ENCODE measurements around the gene SLAMF1.

Gene SLAMF1

GRCh38 chr1:160625321-160625720 is 21.5 kb downstream of the SLAMF1 start:
- in situ Hi-C loops (cut with MboI; ENCODE audit: low sequenced_read_pairs, unreplicated experiment): no loop called here
- TF ChIP-seq CTCF (IDR thresholded peaks at IDR 0.05; ENCODE audit: borderline replicate concordance, control extremely low read depth, extremely low read depth, insufficient read depth, missing control alignments): no peak
- DNase-seq (ENCODE audit: low spot score): no peak

GRCh38 chr1:160624464-160624863 is 22.4 kb downstream of the SLAMF1 start:
- no peak for DNase-seq (ENCODE audit: low spot score)
- no peak for TF ChIP-seq CTCF (IDR thresholded peaks at IDR 0.05; ENCODE audit: borderline replicate concordance, control extremely low read depth, extremely low read depth, insufficient read depth, missing control alignments)
- in situ Hi-C loops (cut with MboI; ENCODE audit: low sequenced_read_pairs, unreplicated experiment): no loop called here

- no peak for DNase-seq (ENCODE audit: low spot score)
- TF ChIP-seq CTCF (IDR thresholded peaks at IDR 0.05; ENCODE audit: borderline replicate concordance, control extremely low read depth, extremely low read depth, insufficient read depth, missing control alignments): no peak
- in situ Hi-C loops (cut with MboI; ENCODE audit: low sequenced_read_pairs, unreplicated experiment): no loop called here
Measured at GRCh38 chr1:160623862-160624261, 23.0 kb downstream of the SLAMF1 start.

GRCh38 chr1:160623227-160623633 is 23.6 kb downstream of the SLAMF1 start:
- DNase-seq (ENCODE audit: low spot score): no peak
- TF ChIP-seq CTCF (IDR thresholded peaks at IDR 0.05; ENCODE audit: borderline replicate concordance, control extremely low read depth, extremely low read depth, insufficient read depth, missing control alignments): no peak
- in situ Hi-C loops (cut with MboI; ENCODE audit: low sequenced_read_pairs, unreplicated experiment): no loop called here

GRCh38 chr1:160622501-160623226 is 24.2 kb downstream of the SLAMF1 start:
- in situ Hi-C loops (cut with MboI; ENCODE audit: low sequenced_read_pairs, unreplicated experiment): no loop called here
- no peak for TF ChIP-seq CTCF (IDR thresholded peaks at IDR 0.05; ENCODE audit: borderline replicate concordance, control extremely low read depth, extremely low read depth, insufficient read depth, missing control alignments)
- DNase-seq (ENCODE audit: low spot score): no peak

- in situ Hi-C loops (cut with MboI; ENCODE audit: low sequenced_read_pairs, unreplicated experiment): no loop called here
- no peak for TF ChIP-seq CTCF (IDR thresholded peaks at IDR 0.05; ENCODE audit: borderline replicate concordance, control extremely low read depth, extremely low read depth, insufficient read depth, missing control alignments)
- DNase-seq (ENCODE audit: low spot score): no peak
Measured at GRCh38 chr1:160621633-160622413, 25.0 kb downstream of the SLAMF1 start.
